Endothelial cell of umbilical vein (primary cell): Measurements from ENCODE around the gene SLC18A3. TPM values are rescaled to one million over a fixed set of nuclear protein-coding genes. Genes with fewer than 3 reads are reported as not detected.

Source experiments
- BruUV-seq: library from RNA; stranded (reverse); fragments of 400-500 nt; replicated peaks from 2 replicates; lab custom pipeline; 2021; lab: Mats Ljungman, UMichigan
- CTCF ChIA-PET: fragments of 300-600, 350-600 bp; sonication (Branson Sonifier 250); formaldehyde crosslinking; loops from one replicate; lab custom pipeline; 2021; ENCODE audit warnings: antibody characterized with exemption, inconsistent platforms; lab: Charles Lee
- POLR2A ChIA-PET: fragments of 300-600, 350-600 bp; sonication (Branson Sonifier 250); formaldehyde crosslinking; loops from one replicate; lab custom pipeline; 2021; ENCODE audit warnings: antibody characterized with exemption, inconsistent platforms; lab: Charles Lee
- DNase-seq: peaks from one replicate; pipeline ENCODE4 v3.0.0-alpha.2; 2011; ENCODE audit warnings: low read depth, low spot score
- FAIRE-seq: peaks from 2 replicates; lab custom pipeline; 2011; peaks lifted over from hg19 to GRCh38; lab: Jason Lieb, UNC
- H2AFZ ChIP-seq: 2 replicates; pipeline ENCODE4 v1.6.0; 2012; ENCODE audit warnings: low read depth, low read length, control low read depth, inconsistent platforms
- H3K27ac ChIP-seq: 2 replicates; pipeline ENCODE4 v1.5.1; 2011; ENCODE audit warnings: low read depth, mild to moderate bottlenecking, control low read depth, low read length, moderate library complexity; ENCODE audit not compliant: insufficient read depth
- H3K27me3 ChIP-seq, 2 experiments: 2 replicates each; pipeline versions ENCODE4 v1.6.0 to v1.6.1; 2011; ENCODE audit warnings: low read length in 2 of 2, mixed read lengths in 1 of 2; ENCODE audit not compliant: control insufficient read depth in 2 of 2, insufficient read depth in 2 of 2
- H3K36me3 ChIP-seq, 2 experiments: 2 replicates in 1 of 2; 3 replicates in 1 of 2; pipeline ENCODE4 v1.5.1; 2011; ENCODE audit warnings: low read length in 2 of 2, mild to moderate bottlenecking in 1 of 2, moderate library complexity in 1 of 2; ENCODE audit not compliant: control insufficient read depth in 2 of 2, insufficient read depth in 2 of 2; ENCODE audit errors: extremely low read depth in 1 of 2
- H3K4me1 ChIP-seq: 3 replicates; pipeline ENCODE4 v1.5.1; 2011; ENCODE audit warnings: mild to moderate bottlenecking, low read length; ENCODE audit not compliant: control insufficient read depth, insufficient read depth; ENCODE audit errors: extremely low read depth
- H3K4me2 ChIP-seq: 2 replicates; pipeline ENCODE4 v1.6.1; 2011; ENCODE audit warnings: low read length, control low read depth, mixed read lengths; ENCODE audit not compliant: insufficient read depth
- H3K4me3 ChIP-seq, 3 experiments: fragments of 200-600 bp in 1 of 3; sonication (generic), shearing (Covaris generic) in 1 of 3; replicated peaks in 1 of 3; 2 replicates each; pipeline ENCODE4 v1.5.1; 2011 to 2016; ENCODE audit warnings: control low read depth in 3 of 3, low read length in 3 of 3, mild to moderate bottlenecking in 2 of 3, inconsistent platforms in 1 of 3, low read depth in 1 of 3, moderate library complexity in 1 of 3; ENCODE audit not compliant: insufficient read depth in 1 of 3
- H3K79me2 ChIP-seq: 2 replicates; pipeline ENCODE4 v1.6.0; 2012; ENCODE audit warnings: low read length, inconsistent platforms; ENCODE audit not compliant: control insufficient read depth, insufficient read depth
- H3K9ac ChIP-seq: replicated peaks from 2 replicates; pipeline ENCODE3; 2011; ENCODE audit warnings: low read length, control low read depth; ENCODE audit not compliant: insufficient read depth; ENCODE audit errors: extremely low read depth
- H3K9me1 ChIP-seq: replicated peaks from 3 replicates; pipeline ENCODE4 v1.6.0; 2011; ENCODE audit warnings: mild to moderate bottlenecking, low read length; ENCODE audit not compliant: control insufficient read depth, insufficient read depth; ENCODE audit errors: extremely low read depth
- H3K9me3 ChIP-seq: replicated peaks from 2 replicates; pipeline ENCODE4 v1.5.1; 2012; ENCODE audit warnings: low read length, inconsistent platforms; ENCODE audit not compliant: control insufficient read depth, insufficient read depth
- H4K20me1 ChIP-seq: replicated peaks from 2 replicates; pipeline ENCODE3; 2011; ENCODE audit warnings: mild to moderate bottlenecking, low read length; ENCODE audit not compliant: control insufficient read depth, insufficient read depth; ENCODE audit errors: extremely low read depth
- EZH2 ChIP-seq: IDR thresholded peaks from 2 replicates; pipeline ENCODE4 v1.6.1; 2012; ENCODE audit warnings: borderline replicate concordance, low read depth, mild to moderate bottlenecking, moderate library complexity, low read length, inconsistent platforms; ENCODE audit not compliant: severe bottlenecking
- FOS ChIP-seq: IDR thresholded peaks from 2 replicates; pipeline ENCODE4 v1.6.1; 2011; ENCODE audit warnings: mild to moderate bottlenecking, low read length, moderate library complexity, borderline replicate concordance; ENCODE audit not compliant: insufficient read depth
- GATA2 ChIP-seq: IDR thresholded peaks from 2 replicates; pipeline ENCODE4 v1.7.0; 2011; ENCODE audit warnings: low read depth, mild to moderate bottlenecking, moderate library complexity, mixed read lengths, low read length; ENCODE audit not compliant: insufficient read length, insufficient read depth
- JUN ChIP-seq: IDR thresholded peaks from 2 replicates; pipeline ENCODE4 v1.6.1; 2011; ENCODE audit warnings: borderline replicate concordance, low read depth; ENCODE audit not compliant: insufficient read length, insufficient read depth
- MYC ChIP-seq: IDR thresholded peaks from one replicate; pipeline ENCODE4 v1.6.1; 2011; ENCODE audit warnings: mild to moderate bottlenecking, low read depth, low read length
- POLR2A ChIP-seq: IDR thresholded peaks from 2 replicates; pipeline ENCODE4 v1.6.1; 2012; ENCODE audit warnings: low read depth, mild to moderate bottlenecking, control low read depth, low read length
- POLR2AphosphoS5 ChIP-seq: IDR thresholded peaks from 2 replicates; pipeline ENCODE4 v1.6.1; 2012; ENCODE audit warnings: low read depth, mild to moderate bottlenecking, control low read depth, low read length, moderate library complexity; ENCODE audit not compliant: insufficient read depth
- dilution Hi-C: fragments of 300-500 bp; cut with MboI; formaldehyde crosslinking; loops from one replicate; pipeline ENCODE4 v1.15.0; 2019; ENCODE audit warnings: low sequenced_read_pairs; ENCODE audit not compliant: extremely low pct_ligation_motif_present
- intact Hi-C: fragments of 100-400 bp; cut with micrococcal nuclease; formaldehyde crosslinking; loops from one replicate; pipeline ENCODE4 v1.10.0; 2022
- polyA plus RNA-seq, 4 experiments: library from polyadenylated mRNA; depleted of rRNA in 3 of 4; stranded (reverse) in 3 of 4; unstranded in 1 of 4; fragments of >200 nt; gene quantifications; 2 replicates each; pipeline versions ENCODE4 v1.2.1 to v1.2.3, GENCODE V29; 2011 to 2012; ENCODE audit warnings: missing spikeins in 1 of 4
- total RNA-seq: library from RNA; stranded (reverse); gene quantifications from 2 replicates; pipeline ENCODE4 v1.2.3, GENCODE V29; 2021
- TF ChIP-seq, protein P1 (sequence below), 2 donors: IDR thresholded peaks; 1 replicate in 1 of 2; 2 replicates in 1 of 2; pipeline ENCODE4 v1.5.1; 2011; ENCODE audit warnings: low read length in 2 of 2, mild to moderate bottlenecking in 2 of 2, moderate library complexity in 2 of 2, control low read depth in 1 of 2, inconsistent platforms in 1 of 2, low read depth in 1 of 2; ENCODE audit not compliant: insufficient read depth in 1 of 2; ENCODE audit errors: extremely low read depth in 1 of 2
- TF ChIP-seq, protein P2 (sequence below): IDR thresholded peaks from 2 replicates; pipeline ENCODE4 v1.6.1; 2011; ENCODE audit not compliant: insufficient read depth, insufficient read length

The SLC18A3 gene
- total and polyA plus RNA-seq, 2 donors (not counting 3 experiments of a cell fraction or from before 2014, with no cell fraction given) = not detected

GRCh38 chr10:49585387-49585786 is 24.7 kb upstream of the SLC18A3 start:
- no TSS peak for BruUV-seq
- H3K4me2 ChIP-seq = no peak overlapping the region
- H3K27me3 ChIP-seq = no peaks in the 10 kb centered on the region
- H3K36me3 ChIP-seq = no peaks in the 10 kb centered on the region
- no peaks in the 10 kb centered on the region for H3K9me1 ChIP-seq
- ChIA-PET CTCF (interaction anchor here (1.5 to 1.7 kb wide), 2 partner anchors 8 to 10 kb away, joined by 4 to 7 read pairs; no protein-coding TSS in a partner anchor), POLR2A (no interaction called here)
- H3K4me1 ChIP-seq = no peaks in the 10 kb centered on the region
- no peaks in the 10 kb centered on the region for H4K20me1 ChIP-seq
- no peak overlapping the region for H3K9ac ChIP-seq
- TF ChIP-seq, protein P1, sequence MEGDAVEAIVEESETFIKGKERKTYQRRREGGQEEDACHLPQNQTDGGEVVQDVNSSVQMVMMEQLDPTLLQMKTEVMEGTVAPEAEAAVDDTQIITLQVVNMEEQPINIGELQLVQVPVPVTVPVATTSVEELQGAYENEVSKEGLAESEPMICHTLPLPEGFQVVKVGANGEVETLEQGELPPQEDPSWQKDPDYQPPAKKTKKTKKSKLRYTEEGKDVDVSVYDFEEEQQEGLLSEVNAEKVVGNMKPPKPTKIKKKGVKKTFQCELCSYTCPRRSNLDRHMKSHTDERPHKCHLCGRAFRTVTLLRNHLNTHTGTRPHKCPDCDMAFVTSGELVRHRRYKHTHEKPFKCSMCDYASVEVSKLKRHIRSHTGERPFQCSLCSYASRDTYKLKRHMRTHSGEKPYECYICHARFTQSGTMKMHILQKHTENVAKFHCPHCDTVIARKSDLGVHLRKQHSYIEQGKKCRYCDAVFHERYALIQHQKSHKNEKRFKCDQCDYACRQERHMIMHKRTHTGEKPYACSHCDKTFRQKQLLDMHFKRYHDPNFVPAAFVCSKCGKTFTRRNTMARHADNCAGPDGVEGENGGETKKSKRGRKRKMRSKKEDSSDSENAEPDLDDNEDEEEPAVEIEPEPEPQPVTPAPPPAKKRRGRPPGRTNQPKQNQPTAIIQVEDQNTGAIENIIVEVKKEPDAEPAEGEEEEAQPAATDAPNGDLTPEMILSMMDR (IDR thresholded peaks at IDR 0.05; ENCODE audit: extremely low read depth in 1 of 2, insufficient read depth in 1 of 2, low read depth in 1 of 2, low read length in 2 of 2) = no peak
- TF ChIP-seq MYC (no peak), FOS (no peak), POLR2AphosphoS5 (no peak), POLR2A (no peak), JUN (no peak), GATA2 (no peak), EZH2 (no peak)
- TF ChIP-seq, protein P2, sequence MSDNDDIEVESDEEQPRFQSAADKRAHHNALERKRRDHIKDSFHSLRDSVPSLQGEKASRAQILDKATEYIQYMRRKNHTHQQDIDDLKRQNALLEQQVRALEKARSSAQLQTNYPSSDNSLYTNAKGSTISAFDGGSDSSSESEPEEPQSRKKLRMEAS = no peak
- no peak overlapping the region for H3K4me3 ChIP-seq
- no peak overlapping the region for H2AFZ ChIP-seq
- intact Hi-C loops (no loop called here), dilution Hi-C loops (no loop called here)
- no peaks in the 10 kb centered on the region for H3K9me3 ChIP-seq
- no peak for DNase-seq
- H3K27ac ChIP-seq = no peak overlapping the region
- H3K79me2 ChIP-seq = no peaks in the 10 kb centered on the region
- no peak for FAIRE-seq
